Measurements from ENCODE around the gene CPSF7.

The CPSF7 gene

GRCh38 chr11:61460986-61461385 is 31.2 kb upstream of the CPSF7 start:
- Histone ChIP-seq H3K36me3 (ENCODE audit: control insufficient read depth, insufficient read depth, low read length, severe bottlenecking) (no peaks in the 10 kb centered on the region), H3K9ac (ENCODE audit: low read length) (peak overlapping the region; percentile 22), H3K9me3 (ENCODE audit: control insufficient read depth, low read length) (no peaks in the 10 kb centered on the region), H3K4me1 (ENCODE audit: control insufficient read depth, insufficient read depth, low read length) (peaks cover 17% of the 10 kb centered on the region), H3K4me3 (ENCODE audit: low read length) (no peak overlapping the region), H3K27me3 (replicated peaks; ENCODE audit: control insufficient read depth, insufficient read depth, low read length) (no peaks in the 10 kb centered on the region)
- no peak for DNase-seq (ENCODE audit: low read depth)

DNA sequence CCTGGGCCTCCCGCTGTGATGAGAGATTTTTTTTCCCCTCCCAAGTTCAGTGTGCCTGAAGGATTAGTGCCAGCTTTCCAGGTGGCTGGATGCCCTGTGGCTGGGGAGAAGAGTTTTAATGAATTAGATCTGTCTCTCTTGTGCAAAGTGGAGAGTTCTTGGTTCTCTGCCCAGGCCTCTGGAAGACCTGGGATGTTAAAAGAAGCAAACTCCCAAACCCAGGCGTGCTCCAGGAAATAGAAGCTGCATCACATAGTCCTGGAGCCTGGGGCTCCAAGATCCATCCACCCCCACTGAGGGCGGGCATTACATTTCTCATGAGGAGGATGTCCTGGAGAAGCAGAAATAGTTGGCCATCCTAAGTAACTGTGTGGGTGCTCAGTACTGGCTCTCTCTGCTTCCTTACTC is 30.7 kb upstream of the CPSF7 start:
- DNase-seq (ENCODE audit: low read depth): peak; percentile 29
- no peaks in the 10 kb centered on the region for H3K9me3 ChIP-seq (ENCODE audit: control insufficient read depth, low read length)
- H3K27me3 ChIP-seq (replicated peaks; ENCODE audit: control insufficient read depth, insufficient read depth, low read length): no peaks in the 10 kb centered on the region
- no peak overlapping the region for H3K4me3 ChIP-seq (ENCODE audit: low read length)
- peak overlapping the region; percentile 22 for H3K9ac ChIP-seq (ENCODE audit: low read length)
- H3K4me1 ChIP-seq (ENCODE audit: control insufficient read depth, insufficient read depth, low read length): peaks cover 17% of the 10 kb centered on the region
- peaks cover 3% of the 10 kb centered on the region for H3K36me3 ChIP-seq (ENCODE audit: control insufficient read depth, insufficient read depth, low read length, severe bottlenecking)

DNA sequence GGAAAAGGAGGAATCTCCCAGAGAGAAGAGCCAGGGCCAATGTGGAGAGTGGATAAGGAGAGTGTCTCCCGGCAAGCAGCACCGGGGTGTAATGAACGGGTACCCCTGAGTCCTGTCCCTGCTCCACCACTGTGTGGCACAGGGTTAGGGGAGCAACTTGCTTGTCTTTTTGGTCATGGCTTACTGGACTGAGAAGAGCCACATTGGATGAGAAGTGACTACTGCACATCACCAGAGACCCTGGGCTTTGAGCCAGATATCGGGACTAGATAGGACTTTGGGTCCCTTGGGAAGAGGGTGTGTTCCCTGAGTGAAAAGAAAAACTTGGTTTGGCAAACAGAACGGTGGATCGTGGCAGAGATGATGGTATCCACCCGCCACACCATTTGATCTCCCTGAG is 24.7 kb upstream of the CPSF7 start:
- no peak overlapping the region for H3K9ac ChIP-seq (ENCODE audit: low read length)
- peaks cover 9% of the 10 kb centered on the region for H3K4me1 ChIP-seq (ENCODE audit: control insufficient read depth, insufficient read depth, low read length)

DNA sequence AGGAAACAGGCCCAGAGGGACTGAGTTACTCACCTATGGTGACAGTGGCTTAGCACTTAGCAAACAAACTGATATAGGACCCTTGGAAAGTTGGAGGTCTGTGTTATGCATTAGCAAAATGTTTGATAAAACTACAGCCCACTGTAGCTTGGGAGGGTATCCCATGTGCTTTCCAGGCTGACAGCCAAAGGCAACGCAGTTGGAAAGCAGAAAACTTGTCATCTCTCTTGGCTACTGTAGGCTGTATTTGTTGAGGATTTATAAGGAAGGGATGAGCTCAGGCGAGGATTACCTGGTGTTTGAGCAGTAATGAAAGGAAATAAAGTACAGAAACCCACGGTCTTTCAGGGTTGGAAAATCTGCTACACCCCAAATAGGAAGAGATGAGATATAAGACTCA is 23.9 kb upstream of the CPSF7 start:
- Histone ChIP-seq H3K4me1 (ENCODE audit: control insufficient read depth, insufficient read depth, low read length) (peaks cover 9% of the 10 kb centered on the region), H3K27me3 (replicated peaks; ENCODE audit: control insufficient read depth, insufficient read depth, low read length) (no peaks in the 10 kb centered on the region), H3K9ac (ENCODE audit: low read length) (no peak overlapping the region), H3K4me3 (ENCODE audit: low read length) (no peak overlapping the region), H3K36me3 (ENCODE audit: control insufficient read depth, insufficient read depth, low read length, severe bottlenecking) (peaks cover 22% of the 10 kb centered on the region), H3K9me3 (ENCODE audit: control insufficient read depth, low read length) (no peaks in the 10 kb centered on the region)
- no peak for DNase-seq (ENCODE audit: low read depth)

More for the DNA sequence above, 24.7 kb upstream of the CPSF7 start:
- Histone ChIP-seq H3K36me3 (ENCODE audit: control insufficient read depth, insufficient read depth, low read length, severe bottlenecking) (peaks cover 16% of the 10 kb centered on the region), H3K9me3 (ENCODE audit: control insufficient read depth, low read length) (no peaks in the 10 kb centered on the region), H3K27me3 (replicated peaks; ENCODE audit: control insufficient read depth, insufficient read depth, low read length) (no peaks in the 10 kb centered on the region), H3K4me3 (ENCODE audit: low read length) (no peak overlapping the region)
- DNase-seq (ENCODE audit: low read depth): no peak

- no peak overlapping the region for H3K9ac ChIP-seq (ENCODE audit: low read length)
- DNase-seq (ENCODE audit: low read depth): no peak
- no peaks in the 10 kb centered on the region for H3K9me3 ChIP-seq (ENCODE audit: control insufficient read depth, low read length)
- peaks cover 31% of the 10 kb centered on the region for H3K36me3 ChIP-seq (ENCODE audit: control insufficient read depth, insufficient read depth, low read length, severe bottlenecking)
- H3K27me3 ChIP-seq (replicated peaks; ENCODE audit: control insufficient read depth, insufficient read depth, low read length): no peaks in the 10 kb centered on the region
- H3K4me3 ChIP-seq (ENCODE audit: low read length): no peak overlapping the region
- H3K4me1 ChIP-seq (ENCODE audit: control insufficient read depth, insufficient read depth, low read length): peaks cover 14% of the 10 kb centered on the region
These were observed 23.1 kb upstream of the CPSF7 start for GRCh38 chr11:61452825-61453224.

GRCh38 chr11:61448552-61448927 is 18.8 kb upstream of the CPSF7 start:
- H3K9ac ChIP-seq (ENCODE audit: low read length): no peak overlapping the region
- H3K4me1 ChIP-seq (ENCODE audit: control insufficient read depth, insufficient read depth, low read length): peaks cover 36% of the 10 kb centered on the region
- no peak for DNase-seq (ENCODE audit: low read depth)
- H3K9me3 ChIP-seq (ENCODE audit: control insufficient read depth, low read length): no peaks in the 10 kb centered on the region
- H3K36me3 ChIP-seq (ENCODE audit: control insufficient read depth, insufficient read depth, low read length, severe bottlenecking): peaks cover 44% of the 10 kb centered on the region
- H3K27me3 ChIP-seq (replicated peaks; ENCODE audit: control insufficient read depth, insufficient read depth, low read length): no peaks in the 10 kb centered on the region
- no peak overlapping the region for H3K4me3 ChIP-seq (ENCODE audit: low read length)

DNA sequence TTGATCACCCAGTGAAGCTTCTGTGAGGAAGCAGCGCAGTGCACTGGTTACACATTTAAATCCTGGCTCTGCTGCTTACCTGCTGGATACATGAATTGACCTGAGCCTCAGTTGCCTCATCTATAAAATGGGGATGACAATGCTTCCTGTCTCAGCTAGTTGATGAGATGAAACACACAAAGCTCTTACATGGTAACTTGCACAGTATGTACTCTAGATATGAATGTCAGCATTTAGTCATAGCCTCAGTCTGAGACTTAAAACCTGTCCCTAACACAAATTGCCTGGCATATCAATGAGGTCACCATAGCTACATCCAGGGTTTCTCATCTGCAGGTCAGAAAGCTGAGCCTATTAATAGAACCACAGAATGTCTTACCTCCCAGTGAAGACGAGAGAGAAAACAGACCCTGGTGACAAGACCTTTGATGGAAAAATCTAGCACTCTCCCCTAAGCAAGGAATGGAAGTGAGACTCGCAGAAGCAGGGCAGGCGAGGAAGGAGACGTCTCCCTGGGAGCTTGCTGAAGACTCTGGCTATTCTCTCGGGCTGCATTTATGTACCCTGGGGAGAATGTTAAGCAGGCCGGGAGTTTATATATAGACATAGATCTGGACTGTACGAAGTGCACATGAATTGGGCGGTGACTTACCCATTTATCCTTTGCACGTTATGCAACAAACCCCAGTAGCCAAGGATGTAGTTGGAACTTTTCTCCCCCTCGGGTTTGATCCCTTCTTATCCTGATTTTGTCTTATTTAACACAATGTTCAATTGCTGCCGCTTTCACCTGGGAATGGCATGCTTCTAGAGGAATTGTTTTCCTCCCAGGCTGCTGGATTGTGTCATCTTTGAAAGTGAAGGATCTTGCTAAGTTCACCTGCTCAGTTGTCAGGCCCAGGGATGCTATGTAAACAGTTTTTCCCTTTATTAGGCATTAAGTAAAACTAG is 18.1 kb upstream of the CPSF7 start:
- Histone ChIP-seq H3K9me3 (ENCODE audit: control insufficient read depth, low read length) (no peaks in the 10 kb centered on the region), H3K9ac (ENCODE audit: low read length) (peak overlapping the region; percentile 29), H3K27me3 (replicated peaks; ENCODE audit: control insufficient read depth, insufficient read depth, low read length) (no peaks in the 10 kb centered on the region), H3K4me1 (ENCODE audit: control insufficient read depth, insufficient read depth, low read length) (peaks cover 39% of the 10 kb centered on the region), H3K4me3 (ENCODE audit: low read length) (no peak overlapping the region), H3K36me3 (ENCODE audit: control insufficient read depth, insufficient read depth, low read length, severe bottlenecking) (peaks cover 50% of the 10 kb centered on the region)
- no peak for DNase-seq (ENCODE audit: low read depth)

DNA sequence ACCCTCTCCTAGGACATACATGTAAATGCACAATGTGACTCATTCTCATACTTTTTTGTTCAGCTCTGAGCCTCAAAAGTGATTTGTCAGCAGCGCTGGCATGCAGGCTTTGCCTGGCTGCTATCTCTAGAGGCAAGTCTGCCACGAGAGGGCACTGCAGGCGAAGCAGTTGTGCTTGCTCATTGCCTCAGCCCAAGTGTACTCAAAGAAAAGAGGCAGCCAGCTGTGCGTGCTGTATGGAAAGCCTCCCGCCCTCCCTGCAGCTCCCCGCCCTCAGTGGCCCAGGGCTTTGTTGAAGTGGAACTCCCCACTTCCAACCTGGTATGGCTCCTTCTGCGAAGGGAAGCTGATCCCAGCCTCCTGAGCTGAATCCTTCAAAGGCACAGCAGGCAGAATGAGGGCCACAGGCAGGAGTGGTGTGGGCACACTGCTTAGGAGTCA is 16.5 kb upstream of the CPSF7 start:
- peak; percentile 99 for DNase-seq (ENCODE audit: low read depth)

GRCh38 chr11:61445516-61445915 is 15.7 kb upstream of the CPSF7 start:
- no peak for DNase-seq (ENCODE audit: low read depth)
- H3K4me1 ChIP-seq (ENCODE audit: control insufficient read depth, insufficient read depth, low read length): peaks cover 48% of the 10 kb centered on the region
- no peaks in the 10 kb centered on the region for H3K9me3 ChIP-seq (ENCODE audit: control insufficient read depth, low read length)
- no peak overlapping the region for H3K4me3 ChIP-seq (ENCODE audit: low read length)
- H3K27me3 ChIP-seq (replicated peaks; ENCODE audit: control insufficient read depth, insufficient read depth, low read length): no peaks in the 10 kb centered on the region
- H3K36me3 ChIP-seq (ENCODE audit: control insufficient read depth, insufficient read depth, low read length, severe bottlenecking): peaks cover 51% of the 10 kb centered on the region
- H3K9ac ChIP-seq (ENCODE audit: low read length): peak overlapping the region; percentile 4

More for the DNA sequence above, 16.5 kb upstream of the CPSF7 start:
- Histone ChIP-seq H3K4me1 (ENCODE audit: control insufficient read depth, insufficient read depth, low read length) (peaks cover 48% of the 10 kb centered on the region), H3K9ac (ENCODE audit: low read length) (peak overlapping the region; percentile 71), H3K4me3 (ENCODE audit: low read length) (no peak overlapping the region), H3K36me3 (ENCODE audit: control insufficient read depth, insufficient read depth, low read length, severe bottlenecking) (peaks cover 52% of the 10 kb centered on the region), H3K9me3 (ENCODE audit: control insufficient read depth, low read length) (no peaks in the 10 kb centered on the region), H3K27me3 (replicated peaks; ENCODE audit: control insufficient read depth, insufficient read depth, low read length) (no peaks in the 10 kb centered on the region)

DNA sequence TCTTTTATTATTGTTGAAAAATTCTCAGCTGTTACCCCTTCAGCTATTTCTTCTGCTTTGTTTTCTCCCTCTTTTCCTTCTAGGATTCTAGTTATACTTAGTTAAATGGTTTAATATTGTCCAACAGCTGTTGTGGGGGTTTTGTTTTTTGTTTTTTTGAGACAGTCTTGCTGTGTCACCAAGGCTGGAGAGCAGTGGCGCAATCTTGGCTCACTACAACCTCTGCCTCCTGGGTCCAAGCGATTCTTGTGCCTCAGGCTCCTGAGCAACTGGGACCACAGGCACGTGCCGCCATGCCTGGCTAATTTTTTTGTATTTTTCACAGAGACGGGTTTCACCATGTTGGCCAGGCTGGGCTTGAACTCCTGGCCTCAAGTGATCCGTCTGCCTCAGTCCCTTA is 12.8 kb upstream of the CPSF7 start:
- no peak for DNase-seq (ENCODE audit: low read depth)
- Histone ChIP-seq H3K27me3 (replicated peaks; ENCODE audit: control insufficient read depth, insufficient read depth, low read length) (no peaks in the 10 kb centered on the region), H3K4me1 (ENCODE audit: control insufficient read depth, insufficient read depth, low read length) (peaks cover 41% of the 10 kb centered on the region), H3K9ac (ENCODE audit: low read length) (no peak overlapping the region), H3K4me3 (ENCODE audit: low read length) (no peak overlapping the region), H3K36me3 (ENCODE audit: control insufficient read depth, insufficient read depth, low read length, severe bottlenecking) (peaks cover 53% of the 10 kb centered on the region), H3K9me3 (ENCODE audit: control insufficient read depth, low read length) (no peaks in the 10 kb centered on the region)

DNA sequence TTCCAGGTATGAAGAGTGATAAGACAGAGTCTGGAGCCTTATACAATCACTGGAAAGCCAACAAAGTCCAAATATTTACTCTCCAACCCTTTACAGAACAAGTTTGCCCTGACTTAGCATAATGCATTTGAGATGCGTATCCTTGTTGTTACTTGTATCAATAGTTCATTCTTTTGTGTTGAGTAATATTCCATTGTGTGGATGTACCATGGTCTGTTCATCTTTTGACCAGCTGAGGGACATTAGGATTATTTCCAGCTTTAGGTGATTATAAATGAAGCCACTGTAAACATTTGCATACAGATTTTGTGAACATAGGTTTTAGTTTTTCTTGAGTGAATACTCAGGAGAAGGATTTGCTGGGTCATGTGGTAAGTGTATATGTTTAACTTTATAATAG is 9.8 kb upstream of the CPSF7 start:
- DNase-seq (ENCODE audit: low read depth): no peak
- Histone ChIP-seq H3K4me3 (ENCODE audit: low read length) (no peak overlapping the region), H3K27me3 (replicated peaks; ENCODE audit: control insufficient read depth, insufficient read depth, low read length) (no peaks in the 10 kb centered on the region), H3K36me3 (ENCODE audit: control insufficient read depth, insufficient read depth, low read length, severe bottlenecking) (peaks cover 53% of the 10 kb centered on the region), H3K4me1 (ENCODE audit: control insufficient read depth, insufficient read depth, low read length) (peaks cover 17% of the 10 kb centered on the region), H3K9me3 (ENCODE audit: control insufficient read depth, low read length) (no peaks in the 10 kb centered on the region), H3K9ac (ENCODE audit: low read length) (no peak overlapping the region)

Data from adipocyte (in vitro differentiated cells).